Urothelium cell line (cell line): ENCODE measurements around the gene RASL12.
"Not testable (repeated sequence)": the region's sequence is repeated elsewhere in the genome, so short reads cannot be mapped to it uniquely, and the experiment has no call there.

Source experiments
- DNase-seq: peaks from one replicate; pipeline ENCODE4 v3.0.0; 2011; ENCODE audit warnings: low spot score, mixed read lengths
- FAIRE-seq: peaks from 2 replicates; lab custom pipeline; 2011; peaks lifted over from hg19 to GRCh38; lab: Jason Lieb, UNC

RASL12 gene

DNA sequence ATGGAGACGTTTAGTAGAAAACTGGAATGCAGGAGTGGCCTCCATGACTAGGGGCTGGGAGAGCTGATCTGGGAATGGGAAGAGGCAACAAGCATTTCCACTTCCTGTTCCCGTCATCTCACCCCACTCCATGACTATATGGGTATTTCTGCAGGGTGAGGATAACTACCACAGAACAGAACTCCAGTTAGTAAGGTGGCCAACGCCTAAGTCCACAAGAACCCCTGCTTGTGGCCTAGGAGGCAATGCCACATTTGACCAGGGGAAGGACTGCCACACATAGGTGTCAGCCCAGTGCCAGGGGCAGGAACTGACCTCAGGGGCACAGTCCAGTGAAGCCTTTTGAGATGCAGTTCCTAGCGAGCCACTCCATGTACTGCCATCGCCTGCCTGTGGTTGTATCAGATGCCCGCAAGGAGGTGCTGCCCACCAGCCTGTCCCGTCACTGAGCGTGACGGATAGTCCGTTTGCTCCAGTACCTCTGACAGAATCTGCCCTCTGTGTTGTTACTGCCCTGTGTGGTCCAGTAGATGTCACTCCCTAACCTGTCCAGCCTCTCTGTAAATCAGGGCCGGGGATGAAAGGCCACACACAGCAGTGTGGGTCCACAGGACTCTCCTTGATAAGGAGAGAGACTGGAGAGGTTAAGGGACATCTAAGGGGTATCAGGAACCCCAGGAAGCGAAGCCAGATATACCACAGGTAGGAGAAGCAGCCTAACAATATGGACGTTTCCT is 34.8 kb downstream of the RASL12 start:
- DNase-seq: peak; percentile 81
- peak; percentile 92 for FAIRE-seq

- DNase-seq: no peak
- FAIRE-seq: no peak
Measured at GRCh38 chr15:65029736-65030208, 38.0 kb downstream of the RASL12 start.

- peak; percentile 89 for FAIRE-seq
- peak; percentile 99 for DNase-seq
Measured at GRCh38 chr15:65028921-65029735, 38.7 kb downstream of the RASL12 start, which contains the start of gene MTFMT. MTFMT (minus strand) TSS chr15:65029639; CDS start chr15:65029613, 26 bp downstream.

DNA sequence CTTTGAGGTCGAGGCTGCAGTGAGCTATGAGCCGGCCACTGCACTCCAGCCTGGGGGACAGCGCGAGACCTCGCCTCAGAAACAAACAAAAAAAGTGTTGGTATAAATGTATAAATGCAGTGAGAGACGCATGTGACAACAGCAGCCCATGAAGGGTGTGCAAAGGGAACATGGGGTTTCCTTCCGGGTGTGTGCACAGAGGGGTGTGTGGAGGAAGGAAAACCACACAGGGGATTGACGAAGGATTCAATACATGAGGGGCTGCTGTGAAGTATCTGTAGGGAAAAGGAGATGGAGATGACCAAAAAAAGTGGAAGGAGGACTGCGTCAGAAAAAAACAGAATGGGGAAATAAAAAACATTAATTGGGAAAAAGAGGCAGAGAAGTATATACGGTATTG is 39.5 kb downstream of the RASL12 start:
- DNase-seq: no peak
- FAIRE-seq: no peak

DNA sequence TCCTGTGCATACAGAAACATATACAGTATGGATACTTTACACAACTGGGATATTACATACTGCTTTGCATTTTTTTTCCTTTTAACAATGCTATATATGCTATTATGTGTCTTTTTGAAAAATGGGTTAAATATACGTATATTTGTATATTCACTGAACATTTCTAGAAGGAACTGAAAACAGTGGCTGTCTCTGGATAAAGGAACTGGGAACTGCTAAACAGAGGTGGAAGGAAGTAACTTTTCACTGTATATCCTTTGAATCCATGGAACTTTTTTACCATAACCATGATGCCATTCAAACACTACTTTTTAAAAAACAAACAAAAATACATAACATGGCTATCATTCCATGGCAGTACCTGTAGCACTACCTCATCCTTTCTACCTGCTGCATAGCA is 40.2 kb downstream of the RASL12 start:
- FAIRE-seq (no peak), DNase-seq (no peak)

DNA sequence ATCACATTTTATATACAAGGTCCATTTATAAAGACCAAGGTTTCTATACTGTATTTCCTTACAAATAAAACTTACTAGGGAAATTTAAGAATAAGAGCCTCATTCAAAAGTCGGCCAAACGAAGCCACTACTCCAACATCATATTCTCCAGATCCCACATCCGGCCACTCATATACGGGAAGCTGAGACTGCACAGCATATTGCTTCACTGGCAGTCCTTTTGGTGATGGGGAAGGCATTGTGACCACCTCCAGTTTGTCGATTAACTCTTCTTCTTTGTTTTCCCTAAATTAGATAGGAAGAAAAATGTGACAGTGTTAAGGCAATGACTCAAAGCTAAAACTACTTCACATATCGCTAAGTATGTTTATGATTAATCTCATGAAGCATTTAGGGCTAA is 41.0 kb downstream of the RASL12 start:
- no peak for DNase-seq
- FAIRE-seq: no peak

- FAIRE-seq (no peak), DNase-seq (no peak)
Measured at GRCh38 chr15:65021488-65021887, 46.3 kb downstream of the RASL12 start.

GRCh38 chr15:65020419-65020818 is 47.4 kb downstream of the RASL12 start:
- FAIRE-seq: peak; percentile 53
- peak; percentile 24 for DNase-seq

- not testable (repeated sequence) for FAIRE-seq, DNase-seq
Measured at GRCh38 chr15:65011198-65011597, 56.6 kb downstream of the RASL12 start.

DNA sequence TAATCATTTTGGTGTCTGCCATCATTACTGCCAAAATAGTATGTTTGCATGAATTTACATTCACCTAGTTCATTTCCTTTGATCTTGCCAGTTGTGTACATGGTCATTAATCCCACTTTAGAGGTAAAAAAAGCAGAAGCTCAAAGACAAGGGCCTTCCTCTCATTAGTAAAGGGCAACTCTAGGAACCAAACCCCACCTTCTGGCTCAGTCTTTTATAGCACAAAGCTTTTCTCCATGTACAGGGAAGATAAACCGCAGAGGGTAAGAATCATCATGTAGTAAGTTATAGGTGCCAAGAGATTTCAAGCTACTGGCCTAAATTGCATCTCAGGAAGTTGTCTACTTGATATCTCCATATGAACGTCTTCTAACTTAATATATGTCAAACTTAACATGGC is 58.8 kb downstream of the RASL12 start:
- FAIRE-seq (peak; percentile 27), DNase-seq (no peak)

DNA sequence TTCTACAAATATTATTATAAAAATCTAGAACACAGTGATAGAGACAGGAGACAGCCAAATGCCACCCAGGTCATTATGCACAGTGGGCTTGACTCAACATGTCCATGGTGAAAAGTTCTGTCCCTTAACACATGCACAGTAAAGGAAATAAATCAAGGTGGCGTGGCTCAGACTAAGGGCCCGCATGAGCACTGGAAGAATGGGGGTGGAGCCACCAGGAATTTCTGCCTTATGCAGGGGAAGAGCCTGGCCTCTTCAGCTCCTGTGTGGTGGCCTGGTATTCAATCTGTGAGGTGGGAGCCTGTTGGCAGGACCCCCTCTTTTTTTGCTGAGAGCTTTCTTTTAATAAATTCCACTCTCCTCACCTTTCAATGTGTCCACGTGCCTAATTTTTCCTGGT is 60.9 kb downstream of the RASL12 start:
- no peak for DNase-seq
- no peak for FAIRE-seq

GRCh38 chr15:65004993-65005392 is 62.8 kb downstream of the RASL12 start:
- FAIRE-seq (no peak), DNase-seq (no peak)
